Endodermal cell (in vitro differentiated cells): Measurements from ENCODE around the gene ZDBF2. TPM values are rescaled to one million over a fixed set of nuclear protein-coding genes. Genes with fewer than 3 reads are reported as not detected.
"Not testable (repeated sequence)": the region's sequence is repeated elsewhere in the genome, so short reads cannot be mapped to it uniquely, and the experiment has no call there.

ENCODE experiments used
- DNase-seq: peaks from one replicate; pipeline ENCODE4 v3.0.0-alpha.2; 2017
- H3K27ac ChIP-seq: 2 replicates; pipeline ENCODE4 v1.5.1; 2013; ENCODE audit warnings: mild to moderate bottlenecking, low read depth, low read length, moderate library complexity
- H3K27me3 ChIP-seq: 2 replicates; pipeline ENCODE4 v1.6.1; 2013; ENCODE audit warnings: mild to moderate bottlenecking, low read length, moderate library complexity; ENCODE audit not compliant: insufficient read depth, control insufficient read depth, poor library complexity, severe bottlenecking
- H3K36me3 ChIP-seq: 2 replicates; pipeline ENCODE4 v1.7.0; 2013; ENCODE audit warnings: mild to moderate bottlenecking, low read length, moderate library complexity; ENCODE audit not compliant: control insufficient read depth, insufficient read depth
- H3K4me1 ChIP-seq: one replicate; pipeline ENCODE4 v1.7.0; 2013; ENCODE audit warnings: low read length; ENCODE audit not compliant: control insufficient read depth, insufficient read depth
- H3K4me3 ChIP-seq: 2 replicates; pipeline ENCODE4 v1.5.1; 2013; ENCODE audit warnings: mild to moderate bottlenecking, low read length, moderate library complexity
- H3K9ac ChIP-seq: 2 replicates; pipeline ENCODE4 v1.6.1; 2013; ENCODE audit warnings: mild to moderate bottlenecking, low read length, moderate library complexity; ENCODE audit not compliant: poor library complexity, severe bottlenecking; ENCODE audit errors: extremely low read depth
- H3K9me3 ChIP-seq: 2 replicates; pipeline ENCODE4 v1.6.1; 2013; ENCODE audit warnings: mild to moderate bottlenecking, low read length, moderate library complexity; ENCODE audit not compliant: control insufficient read depth
- H3K27ac Mint-ChIP-seq: 2 replicates; pipeline ENCODE4 v1.8.0; 2020; ENCODE audit warnings: mixed read lengths
- H3K27me3 Mint-ChIP-seq: 2 replicates; pipeline ENCODE4 v1.8.0; 2021; ENCODE audit warnings: mild to moderate bottlenecking, mixed read lengths; ENCODE audit not compliant: insufficient read depth
- H3K36me3 Mint-ChIP-seq: 2 replicates; pipeline ENCODE4 v1.8.0; 2020; ENCODE audit warnings: low read depth, mixed read lengths
- H3K4me1 Mint-ChIP-seq: 2 replicates; pipeline ENCODE4 v1.8.0; 2020; ENCODE audit warnings: mixed read lengths
- H3K4me3 Mint-ChIP-seq: 2 replicates; pipeline ENCODE4 v1.8.0; 2020; ENCODE audit warnings: mild to moderate bottlenecking, moderate library complexity, mixed read lengths
- H3K9me3 Mint-ChIP-seq: 2 replicates; pipeline ENCODE4 v1.8.0; 2020; ENCODE audit warnings: mild to moderate bottlenecking, mixed read lengths
- WGBS, 2 experiments: methylation state at CpG; one replicate each; pipeline versions ENCODE4 v1.1.5 to v1.1.7; 2013; ENCODE audit warnings: missing lambda C conversion rate in 2 of 2, mixed read lengths in 1 of 2; ENCODE audit not compliant: insufficient coverage in 1 of 2, insufficient read length in 1 of 2; 5-methylcytosine and 5-hydroxymethylcytosine counted together
- long read RNA-seq, 4 experiments: library from polyadenylated mRNA in 2 of 4; library from RNA in 1 of 4; library from capped mRNA in 1 of 4; stranded (forward) in 3 of 4; unstranded in 1 of 4; transcript quantifications; one replicate each; pipeline ENCODE4 v2.0.0, GENCODE V29; 2020 to 2021; ENCODE audit warnings: inconsistent platforms in 1 of 4
- polyA plus RNA-seq, 2 experiments: library from polyadenylated mRNA; stranded (reverse); fragments of 50-300 nt; gene quantifications; one replicate each; pipeline ENCODE4 v1.2.3, GENCODE V29; 2013
- total RNA-seq, 2 donors: library from RNA; stranded (reverse); fragmentation: NEBNext Ultra II Directional in 1 of 2; extraction: Animal tissue kit (Norgen Biotek cat#: 25700) in 1 of 2; gene quantifications; 2 replicates in 1 of 2; 3 replicates in 1 of 2; pipeline ENCODE4 v1.2.1, GENCODE V29; 2021
- TF ChIP-seq, protein P1 (sequence below): fragments of 200-600 bp; sonication (generic); conservative IDR thresholded peaks from 2 replicates; pipeline ENCODE4 v1.5.0; 2021; ENCODE audit warnings: antibody characterized with exemption, mild to moderate bottlenecking

ZDBF2 gene
- total RNA-seq: 10 to 100 TPM; 14.1 to 27.0 TPM
- 17.0 TPM for polyA plus RNA-seq (2013, experiment 1 of 2)
- 17.5 TPM for polyA plus RNA-seq (2013, experiment 2 of 2)
- long read RNA-seq, experiment 1, partial matches to known transcripts: 0 of 6 reads
- long read RNA-seq, experiment 1, other reads (novel, unspliced or antisense): 6 of 6 reads
- long read RNA-seq, experiment 2, full-length matches to known transcripts: 1 of 8 reads
- long read RNA-seq, experiment 2, partial matches to known transcripts: 0 of 8 reads
- long read RNA-seq, experiment 2, other reads (novel, unspliced or antisense): 7 of 8 reads
- long read RNA-seq, experiment 3, full-length matches to known transcripts: 9 of 38 reads
- long read RNA-seq, experiment 3, partial matches to known transcripts: 9 of 38 reads
- long read RNA-seq, experiment 3, other reads (novel, unspliced or antisense): 20 of 38 reads
- long read RNA-seq, experiment 4, full-length matches to known transcripts: 2 of 6 reads
- long read RNA-seq, experiment 4, partial matches to known transcripts: 0 of 6 reads
- long read RNA-seq, experiment 4, other reads (novel, unspliced or antisense): 4 of 6 reads

DNA sequence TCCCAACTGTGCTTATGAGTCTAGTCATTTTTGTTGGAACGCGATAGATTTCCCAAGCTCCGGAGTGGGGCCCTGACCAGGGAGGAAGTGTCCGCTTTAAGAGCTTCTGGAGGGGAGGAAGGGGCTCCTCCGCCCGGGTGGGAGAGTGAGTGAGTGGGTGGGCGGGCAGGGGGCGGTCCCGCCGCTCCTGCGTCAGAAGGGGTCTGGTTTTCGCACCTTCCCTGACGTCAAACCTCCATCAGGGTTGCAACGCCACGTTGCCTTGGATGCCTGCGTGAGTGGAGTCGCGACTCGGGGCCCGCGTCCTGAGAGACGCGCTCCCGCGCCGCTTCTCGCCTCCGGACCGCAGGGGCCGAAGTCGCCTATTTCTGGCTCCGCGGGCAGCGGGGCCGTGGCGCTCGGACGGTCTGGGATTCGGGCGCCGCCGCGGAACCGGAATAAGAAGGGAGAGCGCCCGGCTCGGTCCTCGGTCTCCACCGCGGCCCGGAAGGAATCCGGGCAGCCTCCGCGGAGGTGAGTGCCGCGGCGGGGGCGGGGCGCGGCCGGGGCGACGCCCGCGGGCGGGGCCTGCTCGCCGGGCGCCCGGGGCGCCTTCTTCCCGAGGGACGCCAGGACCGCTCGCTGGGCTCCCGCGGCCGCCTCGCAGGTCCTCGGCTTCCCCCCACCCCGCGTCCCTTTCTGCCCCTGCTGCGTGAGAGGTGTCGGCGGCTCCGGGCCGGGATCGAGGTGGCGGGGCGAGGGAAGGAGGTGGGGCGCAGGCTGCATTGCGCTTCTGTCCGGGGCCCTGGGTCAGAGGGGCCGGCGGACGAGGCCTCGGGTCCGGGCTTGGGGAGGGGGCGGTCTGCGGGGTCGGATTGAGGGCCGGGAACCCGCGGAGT is at the start of gene ZDBF2:
ZDBF2 (plus strand) TSS at position 230 of the 878 bp plus-strand sequence. CDS start 7,187 bp downstream, outside the sequence.
- Histone ChIP-seq H3K27ac (peak within 1 kb of the TSS; percentile 54), H3K27me3 (no peaks in the 10 kb centered on the region), H3K4me1 (no peaks in the 10 kb centered on the region), H3K9ac (peak within 1 kb of the TSS; percentile 65), H3K9me3 (no peaks in the 10 kb centered on the region), H3K36me3 (no peaks in the 10 kb centered on the region), H3K4me3 (peak within 1 kb of the TSS; percentile 83)
- H3K4me3 Mint-ChIP-seq: peak within 1 kb of the TSS; percentile 90
- peak within 1 kb of the TSS; percentile 95 for H3K27ac Mint-ChIP-seq
- peak; percentile 86 for DNase-seq
- TF ChIP-seq, protein P1, sequence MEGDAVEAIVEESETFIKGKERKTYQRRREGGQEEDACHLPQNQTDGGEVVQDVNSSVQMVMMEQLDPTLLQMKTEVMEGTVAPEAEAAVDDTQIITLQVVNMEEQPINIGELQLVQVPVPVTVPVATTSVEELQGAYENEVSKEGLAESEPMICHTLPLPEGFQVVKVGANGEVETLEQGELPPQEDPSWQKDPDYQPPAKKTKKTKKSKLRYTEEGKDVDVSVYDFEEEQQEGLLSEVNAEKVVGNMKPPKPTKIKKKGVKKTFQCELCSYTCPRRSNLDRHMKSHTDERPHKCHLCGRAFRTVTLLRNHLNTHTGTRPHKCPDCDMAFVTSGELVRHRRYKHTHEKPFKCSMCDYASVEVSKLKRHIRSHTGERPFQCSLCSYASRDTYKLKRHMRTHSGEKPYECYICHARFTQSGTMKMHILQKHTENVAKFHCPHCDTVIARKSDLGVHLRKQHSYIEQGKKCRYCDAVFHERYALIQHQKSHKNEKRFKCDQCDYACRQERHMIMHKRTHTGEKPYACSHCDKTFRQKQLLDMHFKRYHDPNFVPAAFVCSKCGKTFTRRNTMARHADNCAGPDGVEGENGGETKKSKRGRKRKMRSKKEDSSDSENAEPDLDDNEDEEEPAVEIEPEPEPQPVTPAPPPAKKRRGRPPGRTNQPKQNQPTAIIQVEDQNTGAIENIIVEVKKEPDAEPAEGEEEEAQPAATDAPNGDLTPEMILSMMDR: no peak
- peaks cover 8% of the 10 kb centered on the region for H3K27me3 Mint-ChIP-seq
- H3K9me3 Mint-ChIP-seq: no peaks in the 10 kb centered on the region
- H3K4me1 Mint-ChIP-seq: peaks cover 21% of the 10 kb centered on the region
- 0% methylated on average over 21 to 104 of the region's 104 CpGs for WGBS, 2 experiments
- no peaks in the 10 kb centered on the region for H3K36me3 Mint-ChIP-seq

- DNase-seq: no peak
- peaks cover 11% of the 10 kb centered on the region for H3K4me1 Mint-ChIP-seq
- 81 to 89% methylated on average over 3 of the region's 5 CpGs for WGBS, 2 experiments
- Histone ChIP-seq H3K27me3 (no peaks in the 10 kb centered on the region), H3K36me3 (no peaks in the 10 kb centered on the region), H3K4me1 (no peaks in the 10 kb centered on the region), H3K9me3 (peaks cover 5% of the 10 kb centered on the region), H3K4me3 (no peak overlapping the region), H3K9ac (no peak overlapping the region), H3K27ac (no peak overlapping the region)
- H3K9me3 Mint-ChIP-seq: no peaks in the 10 kb centered on the region
- H3K36me3 Mint-ChIP-seq: no peaks in the 10 kb centered on the region
- H3K27ac Mint-ChIP-seq: no peak overlapping the region
- TF ChIP-seq, protein P1: no peak
- no peak overlapping the region for H3K4me3 Mint-ChIP-seq
- H3K27me3 Mint-ChIP-seq: no peaks in the 10 kb centered on the region
Observed at GRCh38 chr2:206225435-206226232, 48.8 kb upstream of the ZDBF2 start.

- H3K27ac Mint-ChIP-seq, H3K4me1 ChIP-seq, H3K36me3 Mint-ChIP-seq, H3K9ac ChIP-seq, H3K27ac ChIP-seq, H3K36me3 ChIP-seq, H3K27me3 ChIP-seq, H3K4me3 Mint-ChIP-seq, H3K4me3 ChIP-seq, H3K9me3 ChIP-seq, H3K27me3 Mint-ChIP-seq, DNase-seq, H3K9me3 Mint-ChIP-seq: not testable (repeated sequence)
- WGBS, 2 experiments: 75 to 84% methylated on average over 6 to 9 of the region's 9 CpGs
- H3K4me1 Mint-ChIP-seq: peaks cover 21% of the 10 kb centered on the region
Observed at GRCh38 chr2:206228636-206229035, 45.8 kb upstream of the ZDBF2 start.
